SK-N-SH (cell line): Measurements from ENCODE around the gene LSM2.
"Not testable (repeated sequence)": the region's sequence is repeated elsewhere in the genome, so short reads cannot be mapped to it uniquely, and the experiment has no call there.

Experiments used
- CTCF ChIP-seq: fragments of 200-600 bp; sonication (generic); IDR thresholded peaks from 2 replicates; pipeline ENCODE4 v1.6.1; 2017; ENCODE audit warnings: antibody characterized with exemption, mild to moderate bottlenecking, moderate library complexity
- JUND ChIP-seq: IDR thresholded peaks from 2 replicates; pipeline ENCODE4 v1.4.0; 2012
- PBX3 ChIP-seq: IDR thresholded peaks from 2 replicates; pipeline ENCODE4; 2012
- POLR2AphosphoS5 ChIP-seq: IDR thresholded peaks from 2 replicates; pipeline ENCODE4 v1.6.1; 2012; ENCODE audit warnings: low read depth, low read length
- RCOR1 ChIP-seq: fragments of 150-350 bp; IDR thresholded peaks from 2 replicates; pipeline ENCODE4 v1.6.1; 2017; ENCODE audit warnings: antibody characterized with exemption, low read length
- RXRA ChIP-seq: IDR thresholded peaks from 2 replicates; pipeline ENCODE4 v1.4.0; 2012; ENCODE audit warnings: low read depth, mild to moderate bottlenecking, borderline replicate concordance
- SIN3A ChIP-seq: IDR thresholded peaks from 2 replicates; pipeline ENCODE4 v1.6.1; 2012; ENCODE audit warnings: low read depth, mild to moderate bottlenecking, low read length, moderate library complexity, borderline replicate concordance
- TCF12 ChIP-seq: IDR thresholded peaks from 2 replicates; pipeline ENCODE4 v1.4.0; 2012
- USF1 ChIP-seq: IDR thresholded peaks from 2 replicates; pipeline ENCODE4 v1.4.0; 2012; ENCODE audit warnings: low read depth, borderline replicate concordance

- TF ChIP-seq CTCF, USF1, JUND, PBX3, SIN3A, POLR2AphosphoS5, TCF12, RCOR1, RXRA: not testable (repeated sequence)
Observed at GRCh38 chr6:31851980-31852718, 45.4 kb upstream of the LSM2 start.
